A549 (cell line): ENCODE data around the gene HRH1.

ENCODE experiments used
- BCL3 ChIP-seq: fragments of >200 bp; sonication (Bioruptor Twin); formaldehyde crosslinking; IDR thresholded peaks from 3 replicates; pipeline ENCODE4 v1.6.1; 2016
- BHLHE40 ChIP-seq: IDR thresholded peaks from 2 replicates; pipeline ENCODE4 v1.6.1; 2012; ENCODE audit warnings: low read depth, low read length, inconsistent platforms
- CHD2 ChIP-seq: fragments of 150-350 bp; IDR thresholded peaks from 2 replicates; pipeline ENCODE4 v1.6.1; 2014; ENCODE audit warnings: low read length; ENCODE audit not compliant: partially characterized antibody
- CHD4 ChIP-seq: fragments of 200-600 bp; sonication (generic); IDR thresholded peaks from 2 replicates; pipeline ENCODE4 v1.6.1; 2016; ENCODE audit warnings: antibody characterized with exemption, mild to moderate bottlenecking, borderline replicate concordance
- CTCF ChIP-seq: fragments of >200 bp; sonication (Bioruptor Twin); formaldehyde crosslinking; IDR thresholded peaks from 3 replicates; pipeline ENCODE4 v1.5.1; 2016
- ESRRA ChIP-seq: fragments of 150-350 bp; IDR thresholded peaks from 2 replicates; pipeline ENCODE4 v1.6.1; 2014; ENCODE audit warnings: mild to moderate bottlenecking, low read length, borderline replicate concordance
- POLR2AphosphoS2 ChIP-seq: conservative IDR thresholded peaks from 2 replicates; pipeline ENCODE4 v1.6.1; 2012; ENCODE audit warnings: low read length, improper control_type of control experiment, inconsistent platforms
- ZFP36 ChIP-seq: fragments of 450-650 bp; IDR thresholded peaks from 2 replicates; pipeline ENCODE4 v1.6.1; 2014; ENCODE audit warnings: borderline replicate concordance; ENCODE audit not compliant: partially characterized antibody

- TF ChIP-seq BCL3: no peak
- no peak for TF ChIP-seq CTCF
- TF ChIP-seq BHLHE40: no peak
- no peak for TF ChIP-seq CHD2
- no peak for TF ChIP-seq POLR2AphosphoS2
- TF ChIP-seq ESRRA: no peak
- no peak for TF ChIP-seq CHD4
- TF ChIP-seq ZFP36: no peak
Observed at GRCh38 chr3:11224870-11225229, 70.6 kb downstream of the HRH1 start.
